Keratinocyte (primary cell): Measurements from ENCODE around the gene NEK3. TPM values are rescaled to one million over a fixed set of nuclear protein-coding genes. Genes with fewer than 3 reads are reported as not detected.
A peak's percentile ranks its signal among the peaks of the same experiment; 100 is the strongest.

Experiments
- DNase-seq: peaks from one replicate; pipeline ENCODE4 v3.0.0-alpha.2; 2011; ENCODE audit warnings: low read depth, missing footprints, low spot score
- FAIRE-seq: peaks from 2 replicates; lab custom pipeline; 2011; peaks lifted over from hg19 to GRCh38; lab: Jason Lieb, UNC
- H2AFZ ChIP-seq: 2 replicates; pipeline ENCODE4 v1.6.0; 2012; ENCODE audit warnings: low read length, control low read depth, inconsistent platforms; ENCODE audit not compliant: control insufficient read depth
- H3K27ac ChIP-seq: 2 replicates; pipeline ENCODE4 v1.5.1; 2011; ENCODE audit warnings: low read length; ENCODE audit not compliant: control insufficient read depth, insufficient read depth
- H3K27me3 ChIP-seq: 3 replicates; pipeline ENCODE4 v1.6.0; 2011; ENCODE audit warnings: low read length; ENCODE audit not compliant: control insufficient read depth, insufficient read depth; ENCODE audit errors: extremely low read depth
- H3K36me3 ChIP-seq, 2 experiments: 2 replicates in 1 of 2; 3 replicates in 1 of 2; pipeline ENCODE4 v1.5.1; 2011; ENCODE audit warnings: low read length in 2 of 2, mild to moderate bottlenecking in 1 of 2; ENCODE audit not compliant: control insufficient read depth in 2 of 2, insufficient read depth in 2 of 2; ENCODE audit errors: extremely low read depth in 1 of 2
- H3K4me1 ChIP-seq: 3 replicates; pipeline ENCODE4 v1.5.1; 2011; ENCODE audit warnings: low read length; ENCODE audit not compliant: control insufficient read depth, insufficient read depth; ENCODE audit errors: extremely low read depth
- H3K4me2 ChIP-seq: 3 replicates; pipeline ENCODE4 v1.6.0; 2011; ENCODE audit warnings: low read depth, low read length; ENCODE audit not compliant: control insufficient read depth, insufficient read depth; ENCODE audit errors: extremely low read depth
- H3K4me3 ChIP-seq, 3 experiments: fragments of 200-600 bp in 1 of 3; sonication (generic) in 1 of 3; 2 replicates in 2 of 3; 3 replicates in 1 of 3; pipeline ENCODE4 v1.5.1; 2011 to 2016; ENCODE audit warnings: low read length in 3 of 3, mild to moderate bottlenecking in 3 of 3, control low read depth in 2 of 3, inconsistent platforms in 1 of 3, low read depth in 1 of 3, mixed read lengths in 1 of 3, mixed run types in 1 of 3, moderate library complexity in 1 of 3; ENCODE audit not compliant: control insufficient read depth in 2 of 3, insufficient read depth in 2 of 3; ENCODE audit errors: extremely low read depth in 1 of 3
- H3K79me2 ChIP-seq: 2 replicates; pipeline ENCODE4 v1.6.0; 2012; ENCODE audit warnings: low read length; ENCODE audit not compliant: control insufficient read depth, insufficient read depth
- H3K9ac ChIP-seq: 3 replicates; pipeline ENCODE4 v1.6.0; 2011; ENCODE audit warnings: low read length; ENCODE audit not compliant: control insufficient read depth, insufficient read depth; ENCODE audit errors: extremely low read depth
- H3K9me1 ChIP-seq: 3 replicates; pipeline ENCODE4 v1.6.0; 2011; ENCODE audit warnings: low read length; ENCODE audit not compliant: control insufficient read depth, insufficient read depth; ENCODE audit errors: extremely low read depth
- H3K9me3 ChIP-seq: 2 replicates; pipeline ENCODE4 v1.5.1; 2012; ENCODE audit warnings: low read depth, low read length; ENCODE audit not compliant: control insufficient read depth
- H4K20me1 ChIP-seq: 3 replicates; pipeline ENCODE4 v1.6.0; 2011; ENCODE audit warnings: low read length; ENCODE audit not compliant: control insufficient read depth, insufficient read depth; ENCODE audit errors: extremely low read depth
- CTCF ChIP-seq, 3 experiments: IDR thresholded peaks in 1 of 3; conservative IDR thresholded peaks in 1 of 3; optimal IDR thresholded peaks in 1 of 3; 2 replicates in 2 of 3; 3 replicates in 1 of 3; pipeline versions ENCODE3 to v1.5.1; 2011; ENCODE audit warnings: low read length in 3 of 3, mild to moderate bottlenecking in 3 of 3, moderate library complexity in 2 of 3, control low read depth in 1 of 3, inconsistent platforms in 1 of 3; ENCODE audit not compliant: insufficient read depth in 2 of 3; ENCODE audit errors: extremely low read depth in 1 of 3
- EZH2 ChIP-seq: IDR thresholded peaks from one replicate; pipeline ENCODE4 v1.6.1; 2012; ENCODE audit warnings: inconsistent platforms, mild to moderate bottlenecking, low read length, moderate library complexity
- dilution Hi-C: fragments of 300-500 bp; cut with MboI; formaldehyde crosslinking; loops from one replicate; pipeline ENCODE4 v1.7.0; 2020; ENCODE audit warnings: low sequenced_read_pairs; ENCODE audit not compliant: extremely low pct_ligation_motif_present
- polyA plus RNA-seq, 5 experiments: library from polyadenylated mRNA; depleted of rRNA in 3 of 5; stranded (reverse) in 3 of 5; stranded (forward) in 1 of 5; unstranded in 1 of 5; fragments of >200 nt; gene quantifications; 1 replicate in 1 of 5; 2 replicates in 3 of 5; 3 replicates in 1 of 5; pipeline versions ENCODE4 v1.2.1 to v1.2.3, GENCODE V29; 2011 to 2012; ENCODE audit warnings: missing spikeins in 2 of 5, low read depth in 1 of 5, low replicate concordance in 1 of 5

The NEK3 gene
- polyA plus RNA-seq, 1 donor (not counting 4 experiments of a cell fraction or from before 2014, with no cell fraction given) = 11.1 TPM

- no peaks in the 10 kb centered on the region for H3K9me3 ChIP-seq
- H3K27ac ChIP-seq = peak overlapping the region; percentile 54
- FAIRE-seq = peak; percentile 58
- no peaks in the 10 kb centered on the region for H3K9me1 ChIP-seq
- H3K4me1 ChIP-seq = peaks cover 8% of the 10 kb centered on the region
- peak overlapping the region; percentile 92 for H2AFZ ChIP-seq
- peak overlapping the region; percentile 96 for H3K4me2 ChIP-seq
- TF ChIP-seq CTCF (optimal IDR thresholded peaks at IDR 0.05 in 1 of 3, IDR thresholded peaks at IDR 0.05 in 1 of 3, conservative IDR thresholded peaks at IDR 0.05 in 1 of 3; ENCODE audit: extremely low read depth in 1 of 3, insufficient read depth in 2 of 3, low read length in 3 of 3) (no peak), EZH2 (no peak)
- H3K79me2 ChIP-seq = no peaks in the 10 kb centered on the region
- H3K4me3 ChIP-seq = peak overlapping the region; percentile 72 to 88 (median 83)
- no peaks in the 10 kb centered on the region for H4K20me1 ChIP-seq
- H3K9ac ChIP-seq = peak overlapping the region; percentile 81
- dilution Hi-C loops = no loop called here
- no peaks in the 10 kb centered on the region for H3K36me3 ChIP-seq
- no peaks in the 10 kb centered on the region for H3K27me3 ChIP-seq
- no peak for DNase-seq
Measured at GRCh38 chr13:52158629-52159158, 703 bp downstream of the NEK3 start.

DNA sequence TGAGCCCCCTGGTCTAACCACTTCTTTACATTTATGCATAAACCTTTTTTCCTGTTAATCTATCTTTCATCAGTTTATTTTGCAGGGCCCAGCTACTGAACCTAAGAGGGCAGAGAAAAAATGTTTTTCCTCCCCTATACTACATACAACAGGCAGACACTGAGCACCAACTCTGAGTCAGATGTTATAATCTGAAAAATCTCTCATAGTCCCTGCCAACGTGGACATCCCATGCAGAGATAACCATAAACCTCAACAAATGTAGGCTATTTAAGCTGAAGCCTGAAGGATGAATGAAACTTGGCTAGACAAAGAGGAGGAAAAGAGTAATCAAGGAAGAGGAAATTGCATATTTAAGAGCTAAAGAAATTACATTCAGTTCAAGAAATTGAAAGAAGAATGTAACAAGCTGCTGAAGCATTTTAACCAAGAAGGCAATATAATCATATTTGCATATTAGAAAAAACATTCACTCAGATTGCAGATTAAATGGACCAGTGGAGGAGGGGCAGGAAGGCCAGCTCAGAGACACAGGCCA, 2.6 kb downstream of the NEK3 start:
- no peak overlapping the region for H3K9ac ChIP-seq
- H3K36me3 ChIP-seq = no peaks in the 10 kb centered on the region
- no peak overlapping the region for H2AFZ ChIP-seq
- no peaks in the 10 kb centered on the region for H3K9me3 ChIP-seq
- FAIRE-seq (no peak), DNase-seq (no peak)
- H3K27me3 ChIP-seq = no peaks in the 10 kb centered on the region
- no peak for TF ChIP-seq CTCF (optimal IDR thresholded peaks at IDR 0.05 in 1 of 3, IDR thresholded peaks at IDR 0.05 in 1 of 3, conservative IDR thresholded peaks at IDR 0.05 in 1 of 3; ENCODE audit: extremely low read depth in 1 of 3, insufficient read depth in 2 of 3, low read length in 3 of 3)
- H3K9me1 ChIP-seq = no peaks in the 10 kb centered on the region
- H4K20me1 ChIP-seq = no peaks in the 10 kb centered on the region
- H3K4me3 ChIP-seq = no peak overlapping the region
- no peak overlapping the region for H3K4me2 ChIP-seq
- H3K27ac ChIP-seq = no peak overlapping the region
- H3K4me1 ChIP-seq = peaks cover 8% of the 10 kb centered on the region
- no peaks in the 10 kb centered on the region for H3K79me2 ChIP-seq
- dilution Hi-C loops = no loop called here
